ENCODE measurements around the gene KIF25.

KIF25 gene

GRCh38 chr6:167988154-167988495, 9.3 kb upstream of the KIF25 start:
- Histone ChIP-seq H3K4me1 (ENCODE audit: insufficient read depth, low read length) (no peaks in the 10 kb centered on the region), H3K4me3 (ENCODE audit: low read depth in 1 of 2, low read length in 2 of 2) (no peak overlapping the region), H3K9ac (ENCODE audit: low read length) (no peak overlapping the region), H3K27me3 (ENCODE audit: control insufficient read depth in 1 of 2, insufficient read depth in 2 of 2, low read length in 2 of 2) (no peaks in the 10 kb centered on the region), H3K9me3 (ENCODE audit: low read length) (no peaks in the 10 kb centered on the region), H3K27ac (ENCODE audit: low read depth, low read length) (no peak overlapping the region), H3K36me3 (ENCODE audit: insufficient read depth, low read length) (no peaks in the 10 kb centered on the region)

DNA sequence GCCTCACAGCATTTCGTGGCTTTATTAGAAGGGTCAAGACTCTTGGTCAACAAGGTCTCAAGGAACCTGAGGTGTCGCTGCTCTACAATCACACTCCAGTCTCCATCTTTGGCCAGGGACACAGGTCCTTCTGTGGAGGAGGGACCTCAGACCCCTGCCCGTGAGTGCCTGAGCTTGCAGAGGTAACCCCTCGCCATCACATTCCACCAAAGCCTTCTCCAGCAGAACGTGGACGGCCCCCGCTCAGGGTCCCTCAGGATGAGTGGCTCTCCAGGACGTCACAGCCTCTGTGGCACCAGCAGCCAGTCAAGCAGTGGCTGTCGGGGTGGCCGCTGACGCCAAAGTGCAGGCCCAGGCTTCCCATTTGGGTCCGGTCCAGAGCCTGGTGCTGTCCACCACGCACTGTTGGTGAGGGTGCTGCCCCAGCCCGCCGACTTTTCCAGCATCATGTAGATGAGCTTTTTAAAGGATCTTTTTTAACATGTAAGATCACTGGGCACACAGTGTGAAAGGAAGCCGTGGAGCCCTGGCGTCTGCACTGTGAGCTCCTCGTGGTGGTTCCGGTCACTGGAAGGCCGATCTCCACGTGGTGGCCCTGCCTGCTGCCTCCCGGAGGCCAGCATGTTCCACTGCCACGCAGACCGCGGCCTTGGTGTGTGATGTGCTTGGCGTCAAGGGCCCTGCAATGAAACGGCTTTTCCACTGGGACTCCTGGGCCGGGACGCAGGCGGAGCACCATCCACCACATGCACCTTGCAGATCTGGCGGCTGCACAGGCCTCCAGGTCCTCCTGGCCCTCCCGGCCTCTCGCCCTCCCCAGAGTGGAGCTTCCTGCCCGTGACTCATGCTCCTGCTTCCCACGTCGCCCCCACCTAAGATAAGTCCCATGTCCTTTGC, 8.3 kb upstream of the KIF25 start:
- Histone ChIP-seq H3K27me3 (ENCODE audit: control insufficient read depth in 1 of 2, insufficient read depth in 2 of 2, low read length in 2 of 2) (no peaks in the 10 kb centered on the region), H3K4me3 (ENCODE audit: low read depth in 1 of 2, low read length in 2 of 2) (no peak overlapping the region), H3K9me3 (ENCODE audit: low read length) (no peaks in the 10 kb centered on the region), H3K27ac (ENCODE audit: low read depth, low read length) (no peak overlapping the region), H3K4me1 (ENCODE audit: insufficient read depth, low read length) (no peaks in the 10 kb centered on the region), H3K36me3 (ENCODE audit: insufficient read depth, low read length) (no peaks in the 10 kb centered on the region), H3K9ac (ENCODE audit: low read length) (no peak overlapping the region)

DNA sequence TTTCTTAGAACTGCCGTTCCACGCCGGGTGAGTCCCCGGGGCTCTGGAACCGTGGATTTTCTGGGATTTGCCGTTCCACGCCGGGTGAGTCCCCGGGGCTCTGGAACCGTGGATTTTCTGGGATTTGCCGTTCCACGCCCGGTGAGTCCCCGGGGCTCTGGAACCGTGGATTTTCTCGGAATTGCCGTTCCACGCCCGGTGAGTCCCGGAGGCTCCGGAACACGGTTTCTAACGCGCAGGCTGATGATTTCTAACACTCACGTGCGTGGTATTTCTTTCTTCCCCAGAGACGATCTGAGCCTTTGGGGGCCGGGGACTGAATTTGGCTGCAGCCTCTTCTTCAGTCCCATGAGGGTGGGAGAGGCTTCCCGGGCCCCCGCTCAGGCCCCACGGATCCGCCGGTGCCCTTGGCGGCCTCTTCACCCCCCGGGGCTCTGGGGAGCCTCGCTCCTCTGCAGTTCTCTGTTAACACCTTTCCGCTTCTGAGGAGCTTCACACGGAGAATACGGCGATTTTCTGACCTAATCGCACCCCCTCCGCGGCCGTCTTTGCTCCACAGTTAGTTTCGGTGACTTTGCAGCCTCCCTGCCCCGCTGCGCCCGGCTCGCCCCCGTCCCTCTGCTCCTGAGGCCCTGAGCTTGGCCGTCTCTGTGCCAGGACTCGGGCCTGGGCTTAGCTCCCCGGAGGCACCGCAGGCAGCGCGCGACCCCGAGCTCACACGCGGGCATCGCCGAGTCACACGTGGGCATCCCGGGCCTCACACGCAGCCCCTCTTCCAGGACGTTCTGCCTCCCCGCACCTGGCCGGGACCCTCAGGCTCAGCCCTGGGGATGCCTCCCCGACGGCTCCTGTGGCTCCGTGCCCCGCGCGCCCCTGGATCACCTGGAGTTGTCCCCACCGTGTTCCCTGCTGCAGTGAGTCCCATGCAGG, 7.2 kb upstream of the KIF25 start:
- Histone ChIP-seq H3K4me3 (ENCODE audit: low read depth in 1 of 2, low read length in 2 of 2) (no peak overlapping the region), H3K36me3 (ENCODE audit: insufficient read depth, low read length) (no peaks in the 10 kb centered on the region), H3K4me1 (ENCODE audit: insufficient read depth, low read length) (no peaks in the 10 kb centered on the region)

GRCh38 chr6:167993169-167993568, 4.3 kb upstream of the KIF25 start:
- no peak overlapping the region for H3K27ac ChIP-seq (ENCODE audit: low read depth, low read length)

More for the DNA sequence above, 7.2 kb upstream of the KIF25 start:
- no peaks in the 10 kb centered on the region for H3K9me3 ChIP-seq (ENCODE audit: low read length)
- no peaks in the 10 kb centered on the region for H3K27me3 ChIP-seq (ENCODE audit: control insufficient read depth in 1 of 2, insufficient read depth in 2 of 2, low read length in 2 of 2)
- no peak overlapping the region for H3K27ac ChIP-seq (ENCODE audit: low read depth, low read length)
- H3K9ac ChIP-seq (ENCODE audit: low read length) = no peak overlapping the region

DNA sequence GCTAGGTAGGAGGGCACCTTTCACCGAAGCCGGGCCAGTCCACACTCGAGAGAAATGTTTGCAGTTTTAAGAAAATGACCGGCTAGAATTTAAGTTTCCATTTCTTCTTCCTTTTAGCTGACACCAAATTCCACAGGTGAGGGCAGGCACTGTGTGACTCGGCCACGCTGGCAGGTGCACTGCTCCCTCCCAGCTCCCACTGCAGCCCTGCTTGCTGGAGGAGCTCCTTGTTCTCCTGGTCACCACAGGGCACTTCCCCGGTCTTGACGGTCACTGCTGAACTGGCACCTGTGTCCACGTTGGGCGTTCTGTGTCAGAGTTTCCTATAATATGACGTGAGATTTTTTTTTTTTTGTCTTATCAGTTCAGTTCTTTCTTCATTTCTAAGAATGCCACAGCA, 3.6 kb upstream of the KIF25 start:
- Histone ChIP-seq H3K9me3 (ENCODE audit: low read length) (no peaks in the 10 kb centered on the region), H3K36me3 (ENCODE audit: insufficient read depth, low read length) (no peaks in the 10 kb centered on the region), H3K4me3 (ENCODE audit: low read depth in 1 of 2, low read length in 2 of 2) (no peak overlapping the region), H3K9ac (ENCODE audit: low read length) (no peak overlapping the region), H3K27ac (ENCODE audit: low read depth, low read length) (no peak overlapping the region), H3K4me1 (ENCODE audit: insufficient read depth, low read length) (no peaks in the 10 kb centered on the region), H3K27me3 (ENCODE audit: control insufficient read depth in 1 of 2, insufficient read depth in 2 of 2, low read length in 2 of 2) (peaks cover 0 to 7% of the 10 kb centered on the region in 2 donors)

More at GRCh38 chr6:167993169-167993568, 4.3 kb upstream of the KIF25 start:
- no peak overlapping the region for H3K9ac ChIP-seq (ENCODE audit: low read length)
- no peaks in the 10 kb centered on the region for H3K9me3 ChIP-seq (ENCODE audit: low read length)
- no peaks in the 10 kb centered on the region for H3K4me1 ChIP-seq (ENCODE audit: insufficient read depth, low read length)
- peaks cover 0 to 7% of the 10 kb centered on the region in 2 donors for H3K27me3 ChIP-seq (ENCODE audit: control insufficient read depth in 1 of 2, insufficient read depth in 2 of 2, low read length in 2 of 2)
- no peaks in the 10 kb centered on the region for H3K36me3 ChIP-seq (ENCODE audit: insufficient read depth, low read length)
- no peak overlapping the region for H3K4me3 ChIP-seq (ENCODE audit: low read depth in 1 of 2, low read length in 2 of 2)

DNA sequence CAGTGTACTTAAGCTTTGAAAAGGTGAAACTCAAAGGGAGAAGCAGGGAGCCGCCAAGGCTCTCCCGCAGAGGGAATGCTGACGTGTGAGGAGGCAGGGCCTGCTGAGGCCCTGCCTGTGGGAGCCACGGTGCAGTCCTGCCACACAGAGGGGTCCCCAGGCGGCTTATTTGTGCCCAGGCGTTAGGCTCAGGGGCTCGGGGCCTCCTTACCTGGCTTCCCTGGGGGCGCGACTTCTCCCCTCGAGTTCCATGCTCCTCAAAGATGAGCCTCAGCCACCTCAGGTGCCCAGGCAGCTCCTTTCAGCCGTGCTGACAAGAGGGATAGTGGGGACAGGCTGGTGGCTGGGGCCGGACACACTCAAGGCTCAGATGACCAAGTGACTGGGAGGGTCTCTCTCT, 2.2 kb upstream of the KIF25 start:
- no peak overlapping the region for H3K4me3 ChIP-seq (ENCODE audit: low read depth in 1 of 2, low read length in 2 of 2)
- H3K4me1 ChIP-seq (ENCODE audit: insufficient read depth, low read length) = no peaks in the 10 kb centered on the region
- H3K36me3 ChIP-seq (ENCODE audit: insufficient read depth, low read length) = no peaks in the 10 kb centered on the region
- H3K9ac ChIP-seq (ENCODE audit: low read length) = no peak overlapping the region
- H3K27me3 ChIP-seq (ENCODE audit: control insufficient read depth in 1 of 2, insufficient read depth in 2 of 2, low read length in 2 of 2) = peaks cover 0 to 7% of the 10 kb centered on the region in 2 donors
- no peak overlapping the region for H3K27ac ChIP-seq (ENCODE audit: low read depth, low read length)
- no peaks in the 10 kb centered on the region for H3K9me3 ChIP-seq (ENCODE audit: low read length)

- Histone ChIP-seq H3K27me3 (ENCODE audit: control insufficient read depth in 1 of 2, insufficient read depth in 2 of 2, low read length in 2 of 2) (peaks cover 0 to 7% of the 10 kb centered on the region in 2 donors), H3K9ac (ENCODE audit: low read length) (no peak overlapping the region), H3K27ac (ENCODE audit: low read depth, low read length) (no peak overlapping the region), H3K4me1 (ENCODE audit: insufficient read depth, low read length) (no peaks in the 10 kb centered on the region), H3K9me3 (ENCODE audit: low read length) (no peaks in the 10 kb centered on the region), H3K4me3 (ENCODE audit: low read depth in 1 of 2, low read length in 2 of 2) (no peak overlapping the region), H3K36me3 (ENCODE audit: insufficient read depth, low read length) (no peaks in the 10 kb centered on the region)
Observed at GRCh38 chr6:167995731-167996151, 1.7 kb upstream of the KIF25 start.

DNA sequence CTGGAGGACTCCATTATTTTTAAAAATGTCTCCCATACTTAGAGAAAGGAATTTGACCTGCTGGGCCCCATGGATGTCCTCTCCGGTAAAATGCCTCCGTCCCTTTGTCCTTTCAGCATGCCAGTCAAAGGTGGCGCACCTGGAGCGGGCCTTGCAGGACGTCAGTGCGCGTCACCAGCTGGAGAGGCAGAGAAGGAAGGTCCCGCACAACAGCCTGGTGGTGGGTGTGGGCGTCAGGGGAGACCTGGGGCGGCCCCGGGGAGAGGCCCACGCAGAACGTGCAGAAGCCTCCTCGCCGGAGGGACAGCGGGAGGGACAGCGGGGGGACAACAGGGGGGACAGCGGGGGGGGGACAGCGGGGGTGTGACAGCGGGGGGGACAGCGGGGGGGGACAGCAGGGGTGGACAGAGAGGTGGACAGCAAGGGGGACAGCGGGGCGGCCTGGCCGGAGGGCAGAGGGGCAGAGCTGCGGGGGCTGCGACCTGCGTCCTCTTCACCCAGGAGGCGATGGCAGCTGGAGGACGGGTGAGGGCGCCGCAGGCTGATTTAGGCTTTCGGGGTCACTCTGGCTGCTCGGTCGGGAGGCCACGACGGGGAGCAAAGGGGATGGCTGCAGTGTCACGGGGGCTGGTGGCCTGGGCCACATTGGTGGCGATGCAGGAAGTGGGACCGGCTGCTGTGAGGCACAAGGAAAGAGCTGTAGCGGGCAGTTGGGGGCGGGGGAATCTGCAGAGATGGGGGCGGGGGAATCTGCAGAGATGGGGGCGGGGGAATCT, 859 bp upstream of the KIF25 start:
- H3K9me3 ChIP-seq (ENCODE audit: low read length) = no peaks in the 10 kb centered on the region
- no peak overlapping the region for H3K9ac ChIP-seq (ENCODE audit: low read length)
- no peaks in the 10 kb centered on the region for H3K36me3 ChIP-seq (ENCODE audit: insufficient read depth, low read length)
- no peak overlapping the region for H3K27ac ChIP-seq (ENCODE audit: low read depth, low read length)
- H3K4me1 ChIP-seq (ENCODE audit: insufficient read depth, low read length) = no peaks in the 10 kb centered on the region
- H3K27me3 ChIP-seq (ENCODE audit: control insufficient read depth in 1 of 2, insufficient read depth in 2 of 2, low read length in 2 of 2) = peaks cover 0 to 7% of the 10 kb centered on the region in 2 donors
- H3K4me3 ChIP-seq (ENCODE audit: low read depth in 1 of 2, low read length in 2 of 2) = no peak overlapping the region

DNA sequence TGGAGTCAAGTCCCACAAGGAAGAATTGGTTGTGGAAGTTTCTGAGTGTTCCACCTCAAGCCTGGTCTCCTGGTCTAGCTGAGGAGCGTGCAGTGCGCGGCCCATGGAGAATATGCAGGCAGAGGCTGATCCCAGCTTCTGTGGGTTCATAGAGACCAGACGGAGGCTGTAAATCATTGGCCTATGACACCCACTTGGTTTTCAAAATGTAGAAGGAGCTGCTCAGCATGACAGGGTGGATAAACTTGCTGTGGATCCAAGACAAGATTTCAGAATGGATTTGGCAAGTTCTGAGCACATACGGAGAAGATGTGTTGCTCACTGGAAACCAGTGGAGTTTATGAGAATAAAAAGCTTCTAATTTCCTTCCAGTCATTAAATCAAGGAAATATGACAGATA, 744 bp downstream of the KIF25 start:
- H3K27ac ChIP-seq (ENCODE audit: low read depth, low read length) = no peak overlapping the region
- no peaks in the 10 kb centered on the region for H3K36me3 ChIP-seq (ENCODE audit: insufficient read depth, low read length)
- H3K9me3 ChIP-seq (ENCODE audit: low read length) = no peaks in the 10 kb centered on the region
- H3K4me3 ChIP-seq (ENCODE audit: low read depth in 1 of 2, low read length in 2 of 2) = no peak overlapping the region
- H3K27me3 ChIP-seq (ENCODE audit: control insufficient read depth in 1 of 2, insufficient read depth in 2 of 2, low read length in 2 of 2) = peaks cover 0 to 7% of the 10 kb centered on the region in 2 donors
- H3K4me1 ChIP-seq (ENCODE audit: insufficient read depth, low read length) = no peaks in the 10 kb centered on the region
- no peak overlapping the region for H3K9ac ChIP-seq (ENCODE audit: low read length)

GRCh38 chr6:168000198-168001028, 2.9 kb downstream of the KIF25 start:
- no peaks in the 10 kb centered on the region for H3K9me3 ChIP-seq (ENCODE audit: low read length)
- H3K36me3 ChIP-seq (ENCODE audit: insufficient read depth, low read length) = no peaks in the 10 kb centered on the region
- H3K9ac ChIP-seq (ENCODE audit: low read length) = no peak overlapping the region
- no peaks in the 10 kb centered on the region for H3K4me1 ChIP-seq (ENCODE audit: insufficient read depth, low read length)
- H3K27me3 ChIP-seq (ENCODE audit: control insufficient read depth in 1 of 2, insufficient read depth in 2 of 2, low read length in 2 of 2) = peaks cover 0 to 7% of the 10 kb centered on the region in 2 donors
- H3K4me3 ChIP-seq (ENCODE audit: low read depth in 1 of 2, low read length in 2 of 2) = no peak overlapping the region
- no peak overlapping the region for H3K27ac ChIP-seq (ENCODE audit: low read depth, low read length)
